BJ (cell line): ENCODE measurements around the gene ACER3. TPM values are rescaled to one million over a fixed set of nuclear protein-coding genes. Genes with fewer than 3 reads are reported as not detected.

Source experiments
- CTCF ChIA-PET: fragments of 350-600 bp; formaldehyde crosslinking; extraction: SDS; loops from one replicate; lab custom pipeline; 2021; ENCODE audit warnings: antibody characterized with exemption, inconsistent platforms; lab: Yijun Ruan, JAX
- POLR2A ChIA-PET: fragments of 300-600 bp; sonication (Branson Sonifier 250); formaldehyde crosslinking; extraction: SDS; loops from one replicate; lab custom pipeline; 2021; ENCODE audit warnings: antibody characterized with exemption; lab: Charles Lee
- DNase-seq: peaks from one replicate; pipeline ENCODE4 v3.0.0-alpha.2; 2011; ENCODE audit warnings: low read depth
- H3K27me3 ChIP-seq: 2 replicates; pipeline ENCODE4 v1.6.0; 2011; ENCODE audit warnings: low read length; ENCODE audit not compliant: control insufficient read depth, insufficient read depth
- H3K36me3 ChIP-seq: 2 replicates; pipeline ENCODE4 v1.5.1; 2011; ENCODE audit warnings: low read length; ENCODE audit not compliant: control insufficient read depth, insufficient read depth
- H3K4me3 ChIP-seq: 2 replicates; pipeline ENCODE4 v1.5.1; 2011; ENCODE audit warnings: low read depth, mild to moderate bottlenecking, control low read depth, low read length
- CTCF ChIP-seq: IDR thresholded peaks from 2 replicates; pipeline ENCODE4 v1.5.1; 2011; ENCODE audit warnings: low read depth, mild to moderate bottlenecking, control low read depth, inconsistent platforms, low read length, moderate library complexity; ENCODE audit not compliant: insufficient read depth
- polyA plus RNA-seq: library from polyadenylated mRNA; depleted of rRNA; stranded (reverse); fragments of >200 nt; gene quantifications from 2 replicates; pipeline ENCODE4 v1.2.3, GENCODE V29; 2011

Gene ACER3
- polyA plus RNA-seq, 1 experiment: 9.7 TPM

GRCh38 chr11:77055913-77056312 is 195.2 kb downstream of the ACER3 start:
- ChIA-PET POLR2A (no interaction called here), CTCF (interaction anchor here (1.2 to 3.9 kb wide), 2 partner anchors 11 to 35 kb away, joined by 3 to 29 read pairs; no protein-coding TSS in a partner anchor)
- Histone ChIP-seq H3K27me3 (peaks cover 4% of the 10 kb centered on the region), H3K36me3 (no peaks in the 10 kb centered on the region), H3K4me3 (no peak overlapping the region)
- no peak for DNase-seq
- no peak for TF ChIP-seq CTCF

- ChIA-PET CTCF (interaction anchor here (0.8 to 3.9 kb wide), 3 partner anchors 16 to 34 kb away, joined by 3 to 29 read pairs (median 4); no protein-coding TSS in a partner anchor), POLR2A (no interaction called here)
These were observed 196.2 kb downstream of the ACER3 start for GRCh38 chr11:77056814-77057402.

GRCh38 chr11:77057938-77058474 is 197.3 kb downstream of the ACER3 start:
- CTCF ChIA-PET: interaction anchor here (0.6 to 2.9 kb wide), 5 partner anchors 10 to 33 kb away, joined by 3 to 11 read pairs (median 4); no protein-coding TSS in a partner anchor
- POLR2A ChIA-PET: interaction anchor here (0.5 kb wide), 1 partner anchor 11 kb away, joined by 4 read pairs; no protein-coding TSS in a partner anchor
- DNase-seq: no peak
- no peak overlapping the region for H3K4me3 ChIP-seq
- TF ChIP-seq CTCF: no peak
- peaks cover 4% of the 10 kb centered on the region for H3K27me3 ChIP-seq
- H3K36me3 ChIP-seq: no peaks in the 10 kb centered on the region

More at GRCh38 chr11:77056814-77057402, 196.2 kb downstream of the ACER3 start:
- H3K36me3 ChIP-seq: no peaks in the 10 kb centered on the region
- H3K4me3 ChIP-seq: no peak overlapping the region
- peaks cover 4% of the 10 kb centered on the region for H3K27me3 ChIP-seq
- no peak for DNase-seq
- no peak for TF ChIP-seq CTCF

- Histone ChIP-seq H3K36me3 (no peaks in the 10 kb centered on the region), H3K27me3 (peaks cover 4% of the 10 kb centered on the region), H3K4me3 (no peak overlapping the region)
- no peak for TF ChIP-seq CTCF
- ChIA-PET POLR2A (interaction anchor here (0.5 kb wide), 1 partner anchor 12 kb away, joined by 4 read pairs; no protein-coding TSS in a partner anchor), CTCF (interaction anchor here (1.6 to 2.9 kb wide), 2 partner anchors 11 to 32 kb away, joined by 11 read pairs; no protein-coding TSS in a partner anchor)
- DNase-seq: no peak
These were observed 198.2 kb downstream of the ACER3 start for GRCh38 chr11:77058900-77059299.

GRCh38 chr11:77059806-77060205 is 199.1 kb downstream of the ACER3 start:
- no peak for DNase-seq
- H3K4me3 ChIP-seq: no peak overlapping the region
- H3K27me3 ChIP-seq: peaks cover 4% of the 10 kb centered on the region
- no peaks in the 10 kb centered on the region for H3K36me3 ChIP-seq
- no peak for TF ChIP-seq CTCF
- ChIA-PET CTCF (interaction anchor here (2.9 kb wide), 1 partner anchor 31 kb away, joined by 11 read pairs; no protein-coding TSS in a partner anchor), POLR2A (no interaction called here)
